NOMO-1 (cell line): ENCODE data around the gene LRTM1.

ENCODE experiments used
- DNase-seq, 2 experiments: peaks; one replicate each; lab custom pipeline; 2025; ENCODE audit not compliant: unreplicated experiment in 2 of 2; lab: John Stamatoyannopoulos, UW

Gene LRTM1

DNA sequence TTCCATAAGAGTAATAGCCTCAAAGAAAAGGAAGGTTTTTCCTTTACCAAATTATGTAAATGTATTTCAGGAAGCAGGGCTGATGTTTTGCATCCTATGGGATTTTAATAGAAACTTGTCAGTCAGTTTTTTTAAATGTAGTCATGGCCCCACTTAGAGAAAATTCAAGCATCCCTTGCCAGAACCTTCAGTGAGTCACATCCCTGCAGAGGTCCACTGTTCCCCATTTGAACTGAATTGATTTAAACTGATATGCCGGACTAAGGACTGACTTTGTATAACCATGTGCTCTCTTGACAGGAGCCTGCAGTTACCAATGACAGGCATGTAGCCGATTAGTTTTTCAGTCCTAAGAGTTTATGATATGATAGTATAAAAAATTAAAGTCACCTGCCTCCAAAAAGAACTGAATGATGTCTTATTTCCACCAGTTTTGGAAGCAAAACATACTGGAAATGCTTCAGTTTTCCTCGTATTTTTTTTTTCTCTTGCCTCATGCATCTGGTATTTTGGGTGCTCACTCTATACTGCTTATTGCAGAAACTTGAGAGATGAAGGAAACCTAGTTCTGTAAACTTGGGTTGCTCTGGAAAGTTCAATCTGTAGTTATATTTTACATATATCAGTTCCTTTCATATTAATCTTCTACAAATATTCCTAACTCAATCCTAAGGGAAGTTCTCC lies 30.7 kb downstream of the LRTM1 start:
- DNase-seq, result no peak

GRCh38 chr3:54895613-54896012 lies 32.2 kb downstream of the LRTM1 start:
- DNase-seq, result no peak

- DNase-seq, result no peak
Observed at GRCh38 chr3:54892168-54892567, 35.7 kb downstream of the LRTM1 start.

GRCh38 chr3:54891540-54891897 lies 36.3 kb downstream of the LRTM1 start:
- DNase-seq, result no peak

- no peak for DNase-seq
Observed at GRCh38 chr3:54889731-54890130, 38.1 kb downstream of the LRTM1 start.

DNA sequence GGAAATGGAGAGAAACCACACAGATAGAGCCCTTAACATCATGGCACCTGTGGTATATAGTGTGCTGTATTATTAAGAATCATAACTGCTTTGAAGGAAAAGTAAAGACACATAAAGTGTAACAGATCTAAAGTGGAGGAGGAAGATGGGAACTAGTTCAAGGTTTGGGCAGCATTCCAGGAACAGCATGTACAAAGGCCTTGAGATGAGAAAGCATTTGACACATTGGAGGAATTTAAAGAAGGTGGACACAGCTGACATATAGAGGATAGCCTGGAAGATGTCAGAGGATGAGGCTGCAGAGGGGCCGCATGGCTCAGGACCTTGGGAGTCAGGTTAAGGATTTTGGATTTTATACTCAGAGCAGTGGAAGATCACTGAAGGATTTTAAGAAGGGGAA lies 39.0 kb downstream of the LRTM1 start:
- no peak for DNase-seq

GRCh38 chr3:54888162-54888561 lies 39.7 kb downstream of the LRTM1 start:
- DNase-seq, result no peak

DNA sequence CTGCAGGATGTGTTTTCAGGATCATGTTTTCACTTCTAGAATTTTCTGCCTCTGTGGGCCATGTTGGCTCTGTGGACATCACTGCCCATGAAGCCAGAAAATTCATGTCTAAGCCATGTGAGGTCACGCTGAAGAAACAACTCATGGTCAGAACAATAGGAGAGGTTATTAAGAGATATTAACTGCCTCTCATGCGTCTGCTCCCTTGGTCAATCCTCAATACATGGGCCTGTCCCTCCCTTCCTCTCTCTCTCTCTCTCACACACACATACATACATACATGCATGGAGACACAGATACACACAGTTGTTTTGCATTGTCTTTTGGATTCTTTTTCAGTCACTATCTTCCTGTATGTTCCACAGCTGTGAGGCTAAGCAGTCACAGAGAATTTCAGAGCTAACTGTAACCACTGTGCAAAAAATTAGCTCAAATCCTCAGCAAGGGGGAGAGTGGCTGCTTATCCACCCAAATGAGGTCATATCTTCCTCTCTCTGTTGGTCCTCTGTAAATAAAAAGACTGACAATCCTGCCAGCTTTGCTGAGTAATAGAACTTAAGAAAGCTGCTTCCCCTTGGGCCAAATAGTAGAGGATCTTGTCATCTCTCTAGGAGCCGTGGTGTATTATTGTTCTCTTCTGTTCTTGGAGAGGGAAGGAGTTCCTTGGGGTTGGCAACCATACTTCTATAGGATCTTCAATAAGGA lies 45.6 kb downstream of the LRTM1 start:
- DNase-seq, result no peak

DNA sequence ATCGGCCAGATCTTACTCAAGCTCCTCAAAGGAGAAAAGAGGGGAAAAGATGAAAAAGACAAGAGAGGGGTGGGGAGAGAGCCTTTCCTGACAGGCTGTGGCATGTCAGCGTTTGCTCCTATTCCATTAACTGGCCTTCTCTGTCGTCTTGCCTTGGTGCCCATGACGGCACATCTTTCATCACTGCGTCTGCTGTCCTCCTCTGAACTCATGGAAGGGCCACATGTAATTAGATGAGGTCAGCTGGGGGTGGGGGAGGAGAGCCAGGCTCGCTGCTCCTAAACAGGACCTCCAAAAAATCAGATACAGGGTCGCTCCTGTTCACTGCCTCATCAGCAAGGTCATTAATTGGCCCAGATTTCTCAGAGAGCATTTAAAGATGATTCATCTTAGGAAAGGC lies 49.7 kb downstream of the LRTM1 start:
- DNase-seq, result no peak

DNA sequence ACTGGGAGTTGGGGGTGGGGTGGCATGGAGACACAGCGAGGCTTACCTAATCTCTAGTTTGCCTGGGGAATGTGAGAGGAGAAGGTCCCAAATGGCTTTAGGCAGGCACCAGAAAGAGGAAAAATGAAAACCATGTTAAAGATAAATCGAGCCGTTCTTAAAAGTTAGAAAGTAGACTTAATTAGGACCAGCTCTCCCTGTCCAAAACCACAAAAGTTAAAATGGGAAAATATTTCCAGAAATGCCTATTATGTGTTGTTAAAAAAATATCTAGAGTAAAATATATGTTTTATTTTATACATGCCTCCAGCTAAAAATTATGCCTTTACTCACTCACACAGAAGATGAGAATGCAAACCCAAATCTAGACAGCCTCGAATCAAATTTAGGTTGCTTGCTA lies 50.1 kb downstream of the LRTM1 start:
- no peak for DNase-seq

GRCh38 chr3:54876694-54877093 lies 51.2 kb downstream of the LRTM1 start:
- no peak for DNase-seq

- DNase-seq, result no peak
Observed at GRCh38 chr3:54875596-54876268, 52.1 kb downstream of the LRTM1 start.

DNA sequence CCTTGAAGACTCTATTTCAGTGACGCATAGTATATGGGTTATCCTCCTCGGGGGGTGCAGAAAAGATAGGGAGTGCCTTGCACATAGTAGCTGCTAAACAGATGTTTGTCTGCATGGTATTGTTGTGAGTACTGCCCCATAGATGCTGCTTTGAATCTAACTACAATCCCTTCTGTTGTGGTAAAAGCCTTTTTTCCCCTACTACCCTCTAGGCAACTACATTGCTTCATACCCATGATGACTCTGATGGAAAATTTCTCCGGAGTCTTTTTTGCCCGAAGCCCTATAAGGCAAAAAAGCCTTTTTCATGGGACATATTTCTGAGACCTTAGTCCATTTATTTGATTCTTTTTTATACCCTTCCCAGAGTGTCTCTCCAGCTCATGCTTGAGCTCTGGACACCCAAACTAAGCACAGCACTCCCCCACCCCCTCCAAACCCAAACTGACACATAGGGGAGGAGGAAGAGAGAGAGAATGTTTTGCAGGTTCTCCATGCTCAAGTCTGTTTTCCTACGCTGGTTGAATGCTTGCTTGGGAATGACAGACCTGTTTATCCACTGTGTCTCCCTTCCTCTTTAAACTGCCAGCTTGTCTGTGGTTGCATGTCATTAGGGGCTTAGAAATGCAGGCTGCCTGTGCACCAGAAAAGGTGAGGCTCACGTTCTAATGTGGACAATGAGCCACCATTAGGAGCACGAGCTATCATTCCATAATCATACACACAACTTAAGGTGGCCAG lies 52.9 kb downstream of the LRTM1 start:
- no peak for DNase-seq

DNA sequence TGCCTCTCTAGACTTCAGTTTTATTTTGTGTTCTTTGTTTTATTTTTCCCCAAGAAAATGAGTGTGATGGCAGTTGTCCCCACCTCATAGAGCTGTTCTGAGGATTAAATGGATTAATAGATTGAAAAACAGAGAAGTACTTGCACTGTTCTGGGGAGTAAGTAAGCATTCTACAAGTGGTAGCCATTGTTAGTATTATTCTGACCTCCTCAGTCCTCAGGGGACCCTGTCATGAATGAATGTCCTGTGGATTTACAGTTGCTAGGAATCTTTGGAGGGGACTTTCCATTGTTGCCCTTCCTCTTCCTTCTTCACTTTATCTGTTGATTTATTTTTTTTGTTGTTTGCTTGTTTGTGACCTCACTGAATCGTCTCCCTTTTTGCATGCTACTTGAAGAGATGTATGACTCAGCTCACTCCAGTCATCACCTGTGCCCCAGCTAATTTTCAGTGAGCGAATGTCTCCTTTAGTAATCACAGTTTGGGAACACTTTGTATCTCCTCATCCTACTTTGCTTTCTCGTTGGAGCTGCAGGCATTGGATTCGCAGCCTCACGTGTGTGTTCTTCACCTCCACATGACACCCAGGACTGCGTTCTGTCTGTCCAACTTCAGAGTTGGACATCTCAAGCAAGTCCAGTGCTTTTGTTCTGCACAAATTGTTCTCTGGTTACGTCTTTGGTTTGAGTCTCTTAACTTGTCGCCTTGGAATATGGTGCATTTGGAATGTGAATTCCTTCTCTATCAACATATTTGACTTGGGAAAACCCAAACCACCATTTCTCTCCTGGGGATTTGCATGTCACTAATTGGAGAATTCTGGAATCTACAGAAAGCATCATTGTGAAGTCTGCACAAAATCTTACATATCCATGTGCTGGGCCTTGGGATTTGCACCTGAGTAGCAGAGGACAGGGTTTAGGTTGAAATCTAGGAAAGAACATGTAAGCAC lies 54.5 kb downstream of the LRTM1 start:
- no peak for DNase-seq

- DNase-seq, result no peak
Observed at GRCh38 chr3:54871867-54872266, 56.0 kb downstream of the LRTM1 start.

GRCh38 chr3:54870423-54870822 lies 57.4 kb downstream of the LRTM1 start:
- peak; percentile 36 to 52 for DNase-seq
